Measurements from ENCODE around the gene BRD2. TPM values are rescaled to one million over a fixed set of nuclear protein-coding genes. Genes with fewer than 3 reads are reported as not detected.

BRD2 gene
- total RNA-seq, 1 donor from 2014 or later, result 138 TPM

DNA sequence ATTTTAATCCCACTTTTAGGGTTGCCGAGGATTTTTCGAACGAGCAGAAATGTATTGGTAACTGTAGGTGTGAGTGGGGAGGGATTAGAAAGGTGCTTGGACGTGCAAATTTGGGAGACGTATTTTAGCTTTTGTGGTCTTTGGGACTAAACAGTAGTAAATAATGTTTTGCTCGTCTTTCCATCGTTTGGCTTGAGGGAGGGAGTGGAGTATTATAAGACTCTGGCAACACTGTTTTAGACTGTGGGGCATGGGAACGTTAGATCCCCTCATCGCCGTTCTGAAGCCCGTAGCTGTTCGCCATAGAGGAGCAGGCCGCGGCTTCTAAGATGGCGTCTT is 2.8 kb downstream of the BRD2 start:
- DNase-seq (ENCODE audit: extremely low read depth, low read depth, low spot score), result no peak

DNA sequence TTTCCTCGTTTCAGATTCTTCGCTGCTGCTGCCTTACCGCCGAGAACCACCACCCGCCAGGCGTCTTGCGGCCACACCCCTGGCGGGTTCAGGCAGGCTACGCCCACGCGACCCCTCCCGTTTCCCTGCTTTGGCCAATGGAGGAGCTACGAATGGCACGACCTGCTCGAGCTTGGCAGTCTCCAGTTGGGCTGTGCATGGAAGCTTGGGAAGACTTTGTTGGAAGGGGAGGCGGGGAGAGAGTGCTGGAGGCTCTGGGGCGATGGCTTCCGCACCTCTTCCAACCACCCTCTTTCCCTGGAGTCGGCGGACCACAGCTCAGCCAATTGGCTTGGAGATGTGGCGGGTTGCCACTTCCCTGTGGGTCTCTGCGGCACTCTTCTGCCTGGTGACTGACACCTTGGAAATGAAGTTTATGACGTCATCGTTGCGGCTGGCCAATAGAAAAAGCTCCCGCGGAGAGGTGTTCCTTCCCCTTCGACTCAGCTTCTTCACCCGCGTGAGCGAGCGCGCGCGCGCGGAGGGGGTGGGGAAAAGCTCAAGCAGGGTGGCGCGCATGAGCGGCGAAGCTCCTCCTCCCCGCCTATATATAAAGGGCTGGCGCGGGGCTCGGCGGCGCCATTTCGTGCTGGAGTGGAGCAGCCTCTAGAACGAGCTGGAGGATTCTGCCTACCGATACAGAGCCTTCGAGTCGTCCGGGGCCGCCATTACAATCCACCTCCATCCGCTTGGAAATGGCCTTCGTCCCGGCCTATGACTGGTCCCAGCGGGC is 3.4 kb downstream of the BRD2 start:
- peak; percentile 99 for DNase-seq (ENCODE audit: extremely low read depth, low read depth, low spot score)

DNA sequence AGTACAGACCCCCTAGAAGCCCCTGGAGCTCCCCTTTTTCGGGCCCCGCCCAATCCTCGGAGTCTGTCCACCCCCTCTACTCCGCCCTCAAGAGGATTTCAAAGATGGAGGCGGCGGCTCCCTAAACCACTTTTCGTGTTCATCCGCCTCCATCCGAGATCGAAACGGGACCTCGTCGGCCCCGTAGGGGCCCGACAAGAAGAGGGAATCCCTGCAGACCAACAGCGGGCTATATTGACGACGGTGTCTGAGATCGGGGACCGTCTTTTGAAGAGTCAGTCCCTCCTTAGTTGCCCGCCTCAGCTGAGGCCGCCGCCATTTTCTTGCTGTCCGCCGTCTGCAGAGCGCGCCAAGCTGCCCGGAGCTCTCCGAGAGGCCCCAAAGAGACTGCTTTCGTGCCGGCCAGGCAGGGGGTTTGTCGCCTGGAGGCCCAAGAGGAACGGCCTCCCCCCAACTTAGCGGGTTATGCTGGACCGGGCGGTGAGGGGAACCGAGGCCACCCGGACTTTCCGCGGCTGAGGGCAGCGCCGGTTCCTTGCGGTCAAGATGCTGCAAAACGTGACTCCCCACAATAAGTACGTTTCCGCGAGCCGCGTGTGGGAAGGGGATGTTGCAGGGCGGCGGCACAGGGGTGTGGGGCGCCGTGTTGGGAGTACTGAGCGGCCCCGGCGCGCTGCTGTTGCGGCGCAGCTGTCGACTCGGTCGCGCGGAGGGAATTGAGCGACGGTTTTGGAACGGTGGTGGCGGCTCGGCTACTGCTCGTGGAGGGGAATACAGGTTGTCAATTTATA is 4.2 kb downstream of the BRD2 start:
- DNase-seq (ENCODE audit: extremely low read depth, low read depth, low spot score), result no peak

DNA sequence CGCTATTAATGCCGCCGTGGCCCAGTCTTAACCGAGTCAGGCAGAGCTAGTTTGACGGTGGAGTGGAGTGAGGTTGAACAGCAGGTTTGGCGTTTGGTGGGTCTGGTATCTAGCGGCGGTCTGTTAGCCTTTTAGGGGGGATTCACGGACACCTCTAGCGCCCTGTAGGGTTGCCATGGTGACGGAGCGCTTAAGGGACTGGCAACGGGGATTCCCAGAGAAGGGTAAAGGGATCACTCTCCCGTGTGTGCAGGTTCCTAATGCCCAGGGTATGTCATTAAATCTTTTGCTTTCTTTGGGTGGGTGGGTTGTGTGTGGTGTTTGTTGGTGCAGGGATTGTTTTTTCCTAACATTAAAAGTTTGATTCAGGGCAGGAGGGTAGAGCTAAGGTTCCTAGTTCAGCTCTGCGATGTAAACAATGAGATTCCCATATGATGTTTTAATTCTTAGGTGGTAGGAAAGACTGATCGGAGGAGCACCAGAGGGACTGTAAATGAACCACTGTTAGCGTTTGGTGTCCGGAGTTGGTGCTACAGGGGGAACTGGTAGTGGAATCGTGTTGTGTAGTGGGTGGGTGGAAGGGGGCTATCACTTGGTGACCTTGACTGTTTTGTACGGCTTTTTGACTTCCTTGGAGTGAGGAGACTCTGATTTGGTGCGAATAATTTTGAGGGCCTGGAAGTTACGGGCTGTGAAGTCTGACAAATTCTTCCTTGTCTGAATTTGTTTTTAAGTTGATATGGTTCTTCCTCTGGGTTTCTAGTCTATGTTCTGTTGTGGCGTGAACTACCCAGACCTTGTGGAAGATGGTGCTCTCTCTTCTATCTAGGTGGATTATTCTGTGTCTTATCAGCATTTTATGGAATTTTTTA is 5.0 kb downstream of the BRD2 start:
- DNase-seq (ENCODE audit: extremely low read depth, low read depth, low spot score), result no peak

DNA sequence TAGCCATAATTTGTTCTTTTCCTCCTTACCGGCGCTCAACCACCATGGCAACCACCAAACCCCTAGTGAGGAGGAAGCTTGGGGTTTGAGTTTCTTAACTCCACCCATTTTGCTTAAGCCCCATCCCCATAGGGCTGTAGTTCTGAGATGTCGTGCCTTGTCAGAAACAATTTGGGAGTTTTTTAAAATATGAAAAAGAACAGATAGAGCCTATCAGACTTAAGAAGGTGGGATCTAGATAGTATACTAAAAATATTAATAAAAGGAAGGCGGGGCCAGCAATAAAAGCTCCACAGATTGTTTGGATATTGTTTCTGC is 5.6 kb downstream of the BRD2 start:
- DNase-seq (ENCODE audit: extremely low read depth, low read depth, low spot score), result no peak

DNA sequence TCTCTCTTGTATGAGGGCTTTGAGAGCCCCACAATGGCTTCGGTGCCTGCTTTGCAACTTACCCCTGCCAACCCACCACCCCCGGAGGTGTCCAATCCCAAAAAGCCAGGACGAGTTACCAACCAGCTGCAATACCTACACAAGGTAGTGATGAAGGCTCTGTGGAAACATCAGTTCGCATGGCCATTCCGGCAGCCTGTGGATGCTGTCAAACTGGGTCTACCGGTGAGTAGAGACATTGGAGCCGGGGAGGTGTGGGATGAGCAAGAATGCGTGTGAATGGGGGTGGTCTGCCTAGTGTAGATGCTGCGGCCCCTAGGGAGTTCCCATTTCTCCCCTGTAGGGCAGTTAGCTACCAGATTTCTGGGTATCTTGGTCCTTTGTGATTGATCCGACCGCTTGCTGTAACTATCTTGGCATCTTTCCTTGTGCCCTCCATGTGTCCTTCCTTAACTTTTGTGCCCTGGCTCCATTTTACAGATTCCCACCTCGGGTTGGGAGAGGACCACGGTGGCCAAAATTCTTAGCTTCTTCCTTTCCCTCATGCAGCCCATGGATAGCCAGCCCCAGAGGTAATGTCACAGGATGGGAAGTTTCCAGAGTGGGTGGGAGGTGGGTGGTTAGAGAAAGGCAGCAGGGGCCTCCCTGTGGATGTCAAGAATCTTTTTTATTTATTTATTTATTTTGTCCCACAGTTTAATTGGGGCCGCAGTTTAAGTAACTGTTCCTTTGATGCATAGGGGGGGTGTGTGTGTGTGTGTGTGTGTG is 6.3 kb downstream of the BRD2 start:
- DNase-seq (ENCODE audit: extremely low read depth, low read depth, low spot score), result no peak

DNA sequence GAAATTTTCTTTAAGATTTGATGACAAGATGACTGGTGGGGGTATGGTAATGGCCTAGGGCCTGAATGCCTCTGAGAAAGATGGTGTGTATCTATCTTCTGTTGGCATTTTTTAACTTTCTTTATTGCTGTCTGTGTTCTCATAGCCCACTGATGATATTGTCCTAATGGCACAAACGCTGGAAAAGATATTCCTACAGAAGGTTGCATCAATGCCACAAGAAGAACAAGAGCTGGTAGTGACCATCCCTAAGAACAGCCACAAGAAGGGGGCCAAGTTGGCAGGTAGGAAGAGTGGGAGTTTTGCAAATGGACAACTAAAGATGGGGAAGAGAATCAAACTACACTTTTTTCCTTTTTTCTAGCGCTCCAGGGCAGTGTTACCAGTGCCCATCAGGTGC is 7.5 kb downstream of the BRD2 start:
- DNase-seq (ENCODE audit: extremely low read depth, low read depth, low spot score), result no peak

DNA sequence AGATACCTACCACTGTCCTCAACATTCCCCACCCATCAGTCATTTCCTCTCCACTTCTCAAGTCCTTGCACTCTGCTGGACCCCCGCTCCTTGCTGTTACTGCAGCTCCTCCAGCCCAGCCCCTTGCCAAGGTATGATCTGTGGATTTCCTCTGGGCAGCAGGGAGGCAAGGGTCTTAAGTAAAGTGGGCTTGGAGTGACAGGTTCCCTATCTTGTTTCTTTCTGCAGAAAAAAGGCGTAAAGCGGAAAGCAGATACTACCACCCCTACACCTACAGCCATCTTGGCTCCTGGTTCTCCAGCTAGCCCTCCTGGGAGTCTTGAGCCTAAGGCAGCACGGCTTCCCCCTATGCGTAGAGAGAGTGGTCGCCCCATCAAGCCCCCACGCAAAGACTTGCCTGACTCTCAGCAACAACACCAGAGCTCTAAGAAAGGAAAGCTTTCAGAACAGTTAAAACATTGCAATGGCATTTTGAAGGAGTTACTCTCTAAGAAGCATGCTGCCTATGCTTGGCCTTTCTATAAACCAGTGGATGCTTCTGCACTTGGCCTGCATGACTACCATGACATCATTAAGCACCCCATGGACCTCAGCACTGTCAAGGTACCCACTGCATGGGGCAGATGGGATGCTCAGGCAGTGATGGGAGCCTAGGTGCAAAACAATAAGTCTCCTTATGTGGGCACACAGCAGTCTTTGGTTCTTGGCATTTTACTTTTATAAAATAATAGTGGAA is 8.1 kb downstream of the BRD2 start:
- no peak for DNase-seq (ENCODE audit: extremely low read depth, low read depth, low spot score)

DNA sequence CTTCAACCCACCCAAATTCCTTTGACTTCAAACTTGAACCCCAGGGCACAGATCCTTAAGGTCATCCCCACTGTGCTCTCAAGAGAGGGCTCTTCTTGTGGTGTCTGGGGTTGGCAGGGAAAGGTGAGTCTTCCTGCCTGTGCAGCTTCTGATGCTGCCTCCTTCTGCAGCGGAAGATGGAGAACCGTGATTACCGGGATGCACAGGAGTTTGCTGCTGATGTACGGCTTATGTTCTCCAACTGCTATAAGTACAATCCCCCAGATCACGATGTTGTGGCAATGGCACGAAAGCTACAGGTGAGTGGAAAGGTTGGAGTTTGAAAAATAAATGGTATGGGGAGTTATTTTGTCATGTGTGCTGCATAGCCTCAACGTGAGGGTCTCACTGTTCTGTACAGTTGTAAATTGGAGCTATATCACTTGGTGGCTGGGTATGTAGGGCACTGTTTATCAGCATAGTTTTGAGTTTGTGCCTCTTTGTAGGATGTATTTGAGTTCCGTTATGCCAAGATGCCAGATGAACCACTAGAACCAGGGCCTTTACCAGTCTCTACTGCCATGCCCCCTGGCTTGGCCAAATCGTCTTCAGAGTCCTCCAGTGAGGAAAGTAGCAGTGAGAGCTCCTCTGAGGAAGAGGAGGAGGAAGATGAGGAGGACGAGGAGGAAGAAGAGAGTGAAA is 9.0 kb downstream of the BRD2 start:
- DNase-seq (ENCODE audit: extremely low read depth, low read depth, low spot score), result no peak

DNA sequence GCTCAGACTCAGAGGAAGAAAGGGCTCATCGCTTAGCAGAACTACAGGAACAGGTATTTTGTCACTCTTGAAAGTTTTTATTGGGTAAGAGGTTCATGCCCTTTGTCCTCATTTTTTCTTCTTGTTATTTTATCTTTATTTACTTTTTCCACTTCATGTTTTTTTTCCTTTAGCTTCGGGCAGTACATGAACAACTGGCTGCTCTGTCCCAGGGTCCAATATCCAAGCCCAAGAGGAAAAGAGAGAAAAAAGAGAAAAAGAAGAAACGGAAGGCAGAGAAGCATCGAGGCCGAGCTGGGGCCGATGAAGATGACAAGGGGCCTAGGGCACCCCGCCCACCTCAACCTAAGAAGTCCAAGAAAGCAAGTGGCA is 9.5 kb downstream of the BRD2 start:
- no peak for DNase-seq (ENCODE audit: extremely low read depth, low read depth, low spot score)

DNA sequence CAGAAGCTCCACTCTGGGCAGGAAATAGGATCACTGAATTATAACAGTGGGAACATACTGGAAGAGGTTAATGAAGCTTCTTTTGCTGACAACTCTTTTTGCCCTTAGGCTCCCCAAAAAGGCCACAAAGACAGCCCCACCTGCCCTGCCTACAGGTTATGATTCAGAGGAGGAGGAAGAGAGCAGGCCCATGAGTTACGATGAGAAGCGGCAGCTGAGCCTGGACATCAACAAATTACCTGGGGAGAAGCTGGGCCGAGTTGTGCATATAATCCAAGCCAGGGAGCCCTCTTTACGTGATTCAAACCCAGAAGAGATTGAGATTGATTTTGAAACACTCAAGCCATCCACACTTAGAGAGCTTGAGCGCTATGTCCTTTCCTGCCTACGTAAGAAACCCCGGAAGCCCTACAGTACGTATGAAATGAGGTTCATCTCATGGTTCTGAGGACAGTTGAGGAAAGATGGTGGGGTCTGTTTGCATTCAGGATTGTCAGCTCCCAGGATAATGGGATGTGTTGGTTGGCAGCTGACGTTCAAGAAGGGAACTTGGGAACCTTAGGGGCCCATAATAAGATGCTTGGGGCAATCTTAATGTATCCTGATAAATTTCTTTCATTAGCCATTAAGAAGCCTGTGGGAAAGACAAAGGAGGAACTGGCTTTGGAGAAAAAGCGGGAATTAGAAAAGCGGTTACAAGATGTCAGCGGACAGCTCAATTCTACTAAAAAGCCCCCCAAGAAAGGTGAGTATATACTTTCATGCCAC is 11.5 kb downstream of the BRD2 start:
- no peak for DNase-seq (ENCODE audit: extremely low read depth, low read depth, low spot score)

DNA sequence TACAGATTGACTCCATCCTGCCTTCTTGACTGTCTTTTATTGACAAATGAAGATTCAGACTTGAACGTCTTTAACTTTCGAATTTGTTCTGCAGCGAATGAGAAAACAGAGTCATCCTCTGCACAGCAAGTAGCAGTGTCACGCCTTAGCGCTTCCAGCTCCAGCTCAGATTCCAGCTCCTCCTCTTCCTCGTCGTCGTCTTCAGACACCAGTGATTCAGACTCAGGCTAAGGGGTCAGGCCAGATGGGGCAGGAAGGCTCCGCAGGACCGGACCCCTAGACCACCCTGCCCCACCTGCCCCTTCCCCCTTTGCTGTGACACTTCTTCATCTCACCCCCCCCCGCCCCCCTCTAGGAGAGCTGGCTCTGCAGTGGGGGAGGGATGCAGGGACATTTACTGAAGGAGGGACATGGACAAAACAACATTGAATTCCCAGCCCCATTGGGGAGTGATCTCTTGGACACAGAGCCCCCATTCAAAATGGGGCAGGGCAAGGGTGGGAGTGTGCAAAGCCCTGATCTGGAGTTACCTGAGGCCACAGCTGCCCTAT is 12.2 kb downstream of the BRD2 start:
- no peak for DNase-seq (ENCODE audit: extremely low read depth, low read depth, low spot score)

DNA sequence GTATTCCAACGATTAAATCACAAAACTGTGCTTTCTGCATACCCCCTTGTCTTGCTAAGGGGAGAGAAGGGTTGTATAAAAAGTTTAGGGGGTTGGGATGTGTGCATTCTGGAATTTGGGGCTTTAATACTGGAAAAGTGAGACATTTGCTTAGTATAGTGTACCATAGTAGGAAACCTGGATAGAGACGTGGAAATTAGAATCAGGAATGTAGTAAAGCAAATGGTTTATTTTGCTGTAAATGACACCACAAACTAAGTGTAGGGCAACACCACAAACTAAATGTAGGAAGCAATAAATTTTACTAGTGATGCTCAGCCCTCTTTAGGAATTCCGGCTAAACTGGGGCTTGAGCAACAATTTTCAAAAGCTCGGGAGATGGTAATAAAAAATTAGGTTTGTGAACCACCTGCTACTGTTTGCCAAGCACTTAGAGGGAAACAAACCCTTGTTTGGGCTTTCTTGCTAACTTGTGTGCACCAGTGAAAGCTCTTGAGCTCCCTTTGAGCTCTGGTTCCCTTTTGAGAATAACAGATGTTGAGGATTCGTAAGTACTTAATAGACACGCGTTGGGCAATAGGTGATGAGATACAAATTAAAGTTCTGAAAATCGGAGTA is 13.8 kb downstream of the BRD2 start:
- no peak for DNase-seq (ENCODE audit: extremely low read depth, low read depth, low spot score)

DNA sequence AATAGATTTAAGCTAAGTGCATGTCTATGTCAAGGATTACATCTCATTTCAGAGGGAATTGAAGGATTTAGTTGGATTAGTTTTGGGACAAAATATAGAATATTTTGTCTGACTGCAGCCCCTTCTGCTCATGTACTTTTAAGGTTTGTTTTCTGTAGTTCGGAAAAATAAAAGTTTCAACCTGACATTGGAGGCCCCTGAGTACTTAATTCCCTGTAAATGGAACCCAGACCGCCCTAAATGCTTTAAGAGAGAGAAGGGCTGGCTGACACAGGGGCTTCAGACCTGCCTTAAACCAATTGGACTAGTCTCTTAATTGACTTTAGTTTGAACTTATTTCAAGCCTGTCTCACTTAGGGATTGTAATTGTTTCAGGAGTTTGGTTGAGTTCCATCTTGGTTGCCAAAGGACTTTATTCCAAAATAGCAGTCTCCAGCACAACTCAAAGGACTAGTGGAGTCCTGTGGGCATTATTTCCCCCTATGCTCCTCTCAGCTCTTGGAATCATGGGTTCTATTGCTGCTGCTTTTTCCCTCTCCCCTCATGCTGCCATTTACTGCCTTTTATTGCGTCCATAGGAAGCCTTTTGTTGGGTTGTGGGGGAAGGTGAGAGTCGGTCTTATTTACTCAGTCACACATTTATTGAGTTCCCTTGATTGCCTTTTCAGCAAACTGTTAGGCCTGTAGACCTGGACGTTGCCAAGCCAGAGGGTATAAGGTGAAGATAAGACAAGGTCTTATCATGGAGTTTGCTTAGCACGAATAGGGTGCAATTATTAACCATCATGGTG is 14.5 kb downstream of the BRD2 start:
- DNase-seq (ENCODE audit: extremely low read depth, low read depth, low spot score), result no peak

DNA sequence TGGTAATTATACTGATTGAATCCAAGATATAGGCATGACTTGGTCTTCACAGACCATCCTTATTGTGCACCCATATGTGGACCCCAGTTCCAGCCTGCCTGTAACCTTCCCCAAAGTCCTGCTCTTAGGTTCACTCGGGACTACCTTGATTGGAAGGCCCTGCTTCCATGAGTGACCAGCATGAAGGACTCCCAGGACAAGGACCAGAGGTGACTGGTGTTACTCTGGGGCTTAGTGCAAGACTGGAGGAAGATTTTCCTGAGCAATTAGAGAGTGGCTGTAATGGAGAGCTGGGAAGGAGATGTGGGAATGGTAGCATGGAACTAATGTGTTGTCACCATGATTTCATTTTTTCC is 15.1 kb downstream of the BRD2 start:
- no peak for DNase-seq (ENCODE audit: extremely low read depth, low read depth, low spot score)

DNA sequence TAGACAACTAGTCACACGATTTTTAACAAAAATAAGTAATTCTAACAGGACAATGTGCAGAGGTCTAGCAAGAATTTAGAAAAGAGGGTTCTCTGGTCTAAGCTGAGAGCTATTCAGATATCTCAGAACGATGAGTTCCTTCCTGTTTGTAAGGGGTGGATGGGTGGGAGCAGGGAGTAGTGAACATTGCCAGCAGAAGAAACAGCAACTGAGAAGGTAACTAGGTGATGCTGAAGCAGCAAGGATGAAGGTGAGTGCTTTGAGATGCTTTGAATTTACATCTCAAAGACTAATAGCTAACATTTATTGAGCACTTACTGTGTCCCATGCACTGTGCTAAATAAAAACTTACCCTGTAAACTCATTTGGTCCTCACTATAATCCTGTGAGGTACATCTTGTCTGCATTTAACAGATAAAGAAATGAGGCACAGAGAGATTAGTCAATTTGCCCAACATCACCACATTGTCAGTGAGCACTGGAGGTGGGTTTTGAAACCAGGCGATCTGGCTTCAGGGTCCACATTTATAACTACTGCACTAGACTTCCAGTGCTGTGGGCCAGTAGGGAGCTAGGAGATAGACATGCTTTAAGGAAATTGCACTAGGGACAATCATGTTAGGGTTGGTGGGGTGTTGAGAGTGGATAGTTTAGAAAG is 15.7 kb downstream of the BRD2 start:
- no peak for DNase-seq (ENCODE audit: extremely low read depth, low read depth, low spot score)
